ENCODE measurements around the gene CD209.
"Not testable (repeated sequence)": the region's sequence is repeated elsewhere in the genome, so short reads cannot be mapped to it uniquely, and the experiment has no call there.

CD209 gene, protein sequence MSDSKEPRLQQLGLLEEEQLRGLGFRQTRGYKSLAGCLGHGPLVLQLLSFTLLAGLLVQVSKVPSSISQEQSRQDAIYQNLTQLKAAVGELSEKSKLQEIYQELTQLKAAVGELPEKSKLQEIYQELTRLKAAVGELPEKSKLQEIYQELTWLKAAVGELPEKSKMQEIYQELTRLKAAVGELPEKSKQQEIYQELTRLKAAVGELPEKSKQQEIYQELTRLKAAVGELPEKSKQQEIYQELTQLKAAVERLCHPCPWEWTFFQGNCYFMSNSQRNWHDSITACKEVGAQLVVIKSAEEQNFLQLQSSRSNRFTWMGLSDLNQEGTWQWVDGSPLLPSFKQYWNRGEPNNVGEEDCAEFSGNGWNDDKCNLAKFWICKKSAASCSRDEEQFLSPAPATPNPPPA

DNA sequence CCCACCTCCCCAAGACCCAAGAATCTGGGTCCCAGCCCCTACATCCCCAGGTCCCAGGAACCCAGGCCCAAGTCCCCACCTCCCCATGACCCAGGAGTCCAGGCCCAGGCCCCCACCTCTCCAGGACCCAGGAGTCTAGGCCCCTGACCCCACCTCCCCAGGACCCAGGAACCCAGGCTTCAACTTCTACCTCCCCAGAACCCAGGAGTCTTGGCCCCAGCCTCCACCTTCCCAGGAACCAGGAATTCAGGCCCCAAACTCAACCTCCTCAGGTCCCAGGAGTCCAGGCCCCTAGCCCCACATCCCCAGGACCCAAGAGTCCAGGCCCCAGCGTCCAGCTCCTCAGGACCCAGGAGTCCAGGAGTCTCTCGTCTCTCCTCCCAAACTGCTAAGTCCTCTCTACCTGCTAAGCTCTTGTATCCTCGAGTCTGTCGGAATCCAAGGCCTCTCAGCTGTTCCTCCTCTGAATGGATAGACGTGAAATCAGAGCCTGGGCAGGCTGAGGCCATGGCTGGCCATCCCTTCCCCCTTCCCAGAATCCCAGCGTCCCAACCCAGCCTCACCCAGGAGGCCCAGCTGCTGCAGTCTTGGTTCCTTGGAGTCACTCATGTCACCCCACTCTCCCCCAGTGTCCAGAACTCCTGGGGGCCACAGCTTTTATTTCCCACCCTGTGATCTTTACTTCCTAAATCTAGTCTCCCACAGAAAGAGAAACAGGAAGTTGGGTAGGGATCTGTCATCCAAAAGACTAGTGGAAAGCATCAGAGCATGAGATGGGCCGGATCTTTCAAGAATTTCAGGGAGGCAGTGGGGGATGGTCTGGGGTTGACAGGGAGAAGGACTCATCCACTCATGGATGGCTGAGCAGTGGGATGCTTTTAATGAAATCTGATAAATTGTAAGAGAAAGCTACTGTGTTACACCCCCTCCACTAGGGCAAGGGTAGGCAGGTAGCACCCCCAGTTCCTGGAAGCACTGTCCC is at the start of gene CD209:
Gene CD209, minus strand, starts transcription at position 632 of the 982 bp plus-strand sequence. Its CDS starts 23 bp downstream, at position 609.
- no peak for DNase-seq (ENCODE audit: low spot score)

GRCh38 chr19:7795555-7796161 is 48.3 kb upstream of the CD209 start:
- no peak for DNase-seq (ENCODE audit: low spot score)

DNA sequence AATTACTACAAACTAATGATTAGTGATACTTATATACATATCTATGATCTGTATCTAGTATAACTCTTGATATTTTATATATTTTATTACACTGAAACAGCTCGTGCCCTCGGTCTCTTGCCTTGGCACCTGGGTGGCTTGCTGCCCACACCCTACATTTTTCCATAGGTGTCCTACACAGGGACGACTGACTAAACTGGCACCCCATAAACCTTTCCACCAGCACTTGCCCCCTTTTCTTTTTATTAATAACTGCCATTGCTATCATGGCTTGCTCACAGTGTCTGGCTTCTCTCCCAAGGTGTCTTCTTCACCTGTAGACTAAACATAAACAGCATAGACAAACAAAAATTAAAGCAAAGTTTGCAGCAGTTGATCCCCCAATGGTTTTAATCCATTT is 46.2 kb upstream of the CD209 start:
- DNase-seq (ENCODE audit: low spot score): no peak

DNA sequence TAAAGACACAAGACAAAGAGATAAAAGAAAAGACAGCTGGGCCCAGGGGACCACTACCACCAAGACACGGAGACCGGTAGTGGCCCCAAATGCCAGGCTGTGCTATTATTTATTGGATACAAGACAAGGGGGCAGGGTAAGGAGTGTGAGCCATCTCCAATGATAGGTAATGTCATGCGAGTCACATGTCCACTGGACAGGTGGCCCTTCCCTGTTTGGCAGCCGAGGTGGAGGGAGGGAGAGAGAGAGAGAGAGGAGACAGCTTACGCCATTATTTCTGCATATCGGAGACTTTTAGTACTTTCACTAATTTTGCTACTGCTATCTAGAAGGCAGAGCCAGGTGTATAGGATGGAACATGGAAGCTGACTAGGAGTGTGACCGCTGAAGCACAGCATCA is 45.4 kb upstream of the CD209 start:
- DNase-seq (ENCODE audit: low spot score): not testable (repeated sequence)

DNA sequence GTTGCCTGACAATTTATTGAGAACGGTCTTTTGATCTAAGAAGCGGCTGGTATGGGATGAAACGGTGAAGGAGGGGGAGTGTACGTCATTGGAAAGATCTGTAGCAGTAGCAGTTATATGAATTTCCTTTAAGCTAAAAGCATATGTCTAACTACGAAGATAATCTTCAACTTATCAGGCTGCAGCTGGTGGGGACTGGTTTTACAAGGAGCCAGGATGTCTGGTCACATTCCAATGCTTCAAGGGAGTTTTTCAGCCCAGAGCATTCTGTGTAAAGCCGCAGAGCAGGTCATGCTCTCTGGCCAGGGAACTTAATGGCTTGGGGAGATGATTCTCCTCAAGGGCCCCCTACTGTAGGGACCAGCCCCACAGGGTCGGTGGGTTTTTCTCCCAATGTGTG is 44.9 kb upstream of the CD209 start:
- no peak for DNase-seq (ENCODE audit: low spot score)

DNA sequence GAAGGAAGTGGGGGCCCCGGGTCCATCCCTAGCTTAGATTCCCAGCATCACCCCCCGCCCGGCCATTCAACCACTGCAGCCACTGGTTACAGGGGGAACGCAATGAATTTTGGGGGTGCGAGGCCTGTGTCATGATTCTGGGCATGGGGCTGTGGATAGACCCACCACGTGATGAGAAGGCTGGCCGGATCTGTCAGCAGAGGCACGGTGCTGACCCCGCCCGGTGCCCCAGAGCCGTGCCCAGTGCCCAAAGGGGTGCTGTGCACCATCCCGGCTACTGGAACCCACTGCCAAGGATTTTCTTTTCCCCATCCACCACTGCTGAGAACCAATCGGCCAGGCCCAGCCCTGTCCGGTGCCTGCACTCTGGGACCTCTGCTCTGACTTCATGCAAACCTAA is 43.1 kb upstream of the CD209 start:
- DNase-seq (ENCODE audit: low spot score): no peak

- DNase-seq (ENCODE audit: low spot score): no peak
These were observed 42.1 kb upstream of the CD209 start for GRCh38 chr19:7789447-7789846.

DNA sequence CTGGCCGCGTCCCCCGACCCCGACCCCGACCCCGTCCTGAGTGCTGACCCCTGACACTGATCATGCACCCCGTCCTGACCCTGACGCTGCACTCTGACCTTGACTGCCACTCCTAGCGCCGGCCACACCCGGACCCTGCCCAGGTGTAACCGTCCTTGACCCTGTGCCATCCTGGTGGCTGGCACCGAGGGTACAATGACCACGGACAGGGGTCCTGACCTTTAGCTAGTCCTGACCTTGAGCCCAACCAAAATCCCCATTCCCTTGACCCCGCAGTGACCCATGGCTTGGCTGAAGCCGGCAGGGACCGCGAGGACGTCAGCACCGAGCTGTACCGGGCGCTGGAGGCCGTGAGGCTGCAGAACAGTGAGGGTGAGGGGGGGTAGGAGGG is 41.6 kb upstream of the CD209 start:
- DNase-seq (ENCODE audit: low spot score): no peak

GRCh38 chr19:7788178-7788932 is 41.0 kb upstream of the CD209 start:
- DNase-seq (ENCODE audit: low spot score): no peak

DNA sequence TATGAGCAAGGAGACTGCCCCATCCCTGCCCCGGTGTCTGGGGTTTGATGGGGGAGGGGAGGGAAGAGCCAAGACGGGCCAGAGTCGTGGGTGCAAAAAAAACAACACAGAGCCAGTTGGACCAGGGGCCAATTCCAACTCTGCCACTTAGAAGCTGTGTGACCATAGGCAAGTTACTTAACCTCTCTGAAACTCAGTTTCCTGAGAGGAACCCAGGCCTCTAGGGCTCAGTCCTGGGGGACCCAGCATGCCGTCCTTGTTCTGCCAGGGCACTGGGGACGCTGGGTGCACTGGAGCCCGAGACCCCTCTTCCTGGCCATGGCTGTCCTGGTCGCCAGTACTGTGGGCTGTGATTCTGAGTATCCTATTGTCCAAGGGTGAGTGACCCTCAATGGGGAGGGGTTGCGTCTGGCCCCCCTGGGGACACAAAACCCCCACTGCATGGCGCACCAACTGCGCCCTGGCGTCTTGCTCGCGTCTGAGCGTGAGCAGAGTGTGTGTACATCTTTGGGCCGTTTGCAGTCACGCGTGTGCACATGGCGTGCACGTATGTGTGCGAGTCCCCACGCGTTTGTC is 40.4 kb upstream of the CD209 start:
- no peak for DNase-seq (ENCODE audit: low spot score)

DNA sequence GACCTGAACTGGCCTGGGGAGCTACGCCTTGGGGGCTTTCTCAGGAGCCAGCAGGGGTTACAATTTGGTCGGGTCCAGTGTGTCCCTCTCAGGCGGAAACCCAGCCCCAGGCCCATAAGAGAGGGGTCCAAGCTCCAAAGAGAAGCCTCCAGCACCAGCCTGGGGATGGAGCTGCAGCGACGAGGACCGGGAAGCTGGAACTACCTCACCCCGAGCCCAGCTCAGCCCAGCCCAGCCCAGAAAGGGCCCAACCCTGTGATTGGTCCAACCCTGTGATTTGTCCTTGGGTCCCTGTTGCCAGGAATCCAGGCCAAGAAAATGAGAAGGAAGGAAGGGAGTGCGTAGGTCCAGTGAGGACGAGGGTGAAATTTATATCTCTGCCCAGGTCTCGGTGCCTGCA is 39.8 kb upstream of the CD209 start:
- DNase-seq (ENCODE audit: low spot score): no peak

GRCh38 chr19:7784856-7785255 is 37.5 kb upstream of the CD209 start:
- no peak for DNase-seq (ENCODE audit: low spot score)

- DNase-seq (ENCODE audit: low spot score): no peak
These were observed 36.7 kb upstream of the CD209 start for GRCh38 chr19:7783991-7784423.

GRCh38 chr19:7781157-7781556 is 33.8 kb upstream of the CD209 start:
- no peak for DNase-seq (ENCODE audit: low spot score)

DNA sequence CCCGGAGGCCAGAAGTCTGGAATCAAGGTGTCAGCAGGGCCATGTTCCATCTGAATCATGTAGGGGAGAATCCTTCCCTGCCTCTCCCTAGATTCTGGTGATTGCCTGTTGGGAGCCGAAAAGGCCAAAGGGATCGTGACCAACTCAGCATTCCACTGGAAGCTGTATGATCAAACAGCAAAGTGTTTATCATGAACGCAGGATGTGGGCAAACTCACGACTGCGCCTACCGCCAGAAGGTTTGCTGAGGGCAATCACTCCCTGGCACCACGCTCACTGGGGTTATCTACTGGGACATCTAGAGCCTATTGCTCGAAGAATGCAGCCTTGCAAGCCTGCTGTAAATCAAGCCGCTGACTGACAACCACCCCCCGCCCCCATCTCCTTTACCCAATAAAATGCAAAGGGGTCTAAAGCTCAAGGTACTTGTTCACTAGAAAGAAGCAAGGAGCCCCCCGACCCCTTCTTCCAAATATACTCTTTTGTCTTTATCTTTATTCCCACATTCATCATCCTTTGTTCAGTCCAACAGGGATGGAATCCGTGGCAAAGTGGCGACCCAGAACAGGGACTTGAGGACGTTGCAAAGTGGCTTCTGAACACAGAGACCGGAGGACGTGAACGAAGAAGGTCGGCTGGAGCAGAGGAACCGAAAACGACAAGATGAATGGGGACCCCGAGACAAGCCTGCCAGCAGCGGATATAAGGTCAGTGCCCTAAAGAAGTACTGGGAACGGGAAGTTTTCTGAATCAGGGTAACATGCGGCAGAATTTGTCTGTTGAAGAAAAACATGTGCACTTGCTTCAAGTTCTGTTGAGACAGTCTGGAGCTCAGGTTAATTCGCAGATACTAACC is 32.5 kb upstream of the CD209 start:
- DNase-seq (ENCODE audit: low spot score): no peak

GRCh38 chr19:7778081-7778480 is 30.7 kb upstream of the CD209 start:
- no peak for DNase-seq (ENCODE audit: low spot score)

- DNase-seq (ENCODE audit: low spot score): no peak
These were observed 28.4 kb upstream of the CD209 start for GRCh38 chr19:7775761-7776160.

- DNase-seq (ENCODE audit: low spot score): no peak
These were observed 26.5 kb upstream of the CD209 start for GRCh38 chr19:7773841-7774240.

GRCh38 chr19:7772752-7773291 is 25.5 kb upstream of the CD209 start:
- DNase-seq (ENCODE audit: low spot score): no peak

DNA sequence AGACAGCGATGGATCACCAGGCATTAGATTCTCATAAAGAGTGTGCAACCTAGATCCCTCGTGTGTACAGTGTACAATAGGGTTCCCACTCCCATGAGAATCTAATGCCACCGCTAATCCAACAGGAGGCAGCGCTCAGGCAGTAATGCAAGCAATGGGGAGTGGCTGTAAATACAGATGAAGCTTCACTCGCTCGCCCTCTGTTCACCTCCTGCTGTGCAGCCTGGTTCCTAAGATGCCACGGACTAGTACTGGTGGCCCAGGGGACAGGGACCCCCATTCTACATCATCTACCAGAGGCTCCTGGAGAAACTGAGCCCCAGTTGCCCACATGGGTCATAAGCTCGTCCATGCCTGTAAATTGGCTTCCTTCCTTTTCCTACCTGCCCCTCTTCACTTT is 23.7 kb upstream of the CD209 start:
- no peak for DNase-seq (ENCODE audit: low spot score)
